ENCODE data around the gene VPREB1.
"Not testable (repeated sequence)": the region's sequence is repeated elsewhere in the genome, so short reads cannot be mapped to it uniquely, and the experiment has no call there.

VPREB1 gene

DNA sequence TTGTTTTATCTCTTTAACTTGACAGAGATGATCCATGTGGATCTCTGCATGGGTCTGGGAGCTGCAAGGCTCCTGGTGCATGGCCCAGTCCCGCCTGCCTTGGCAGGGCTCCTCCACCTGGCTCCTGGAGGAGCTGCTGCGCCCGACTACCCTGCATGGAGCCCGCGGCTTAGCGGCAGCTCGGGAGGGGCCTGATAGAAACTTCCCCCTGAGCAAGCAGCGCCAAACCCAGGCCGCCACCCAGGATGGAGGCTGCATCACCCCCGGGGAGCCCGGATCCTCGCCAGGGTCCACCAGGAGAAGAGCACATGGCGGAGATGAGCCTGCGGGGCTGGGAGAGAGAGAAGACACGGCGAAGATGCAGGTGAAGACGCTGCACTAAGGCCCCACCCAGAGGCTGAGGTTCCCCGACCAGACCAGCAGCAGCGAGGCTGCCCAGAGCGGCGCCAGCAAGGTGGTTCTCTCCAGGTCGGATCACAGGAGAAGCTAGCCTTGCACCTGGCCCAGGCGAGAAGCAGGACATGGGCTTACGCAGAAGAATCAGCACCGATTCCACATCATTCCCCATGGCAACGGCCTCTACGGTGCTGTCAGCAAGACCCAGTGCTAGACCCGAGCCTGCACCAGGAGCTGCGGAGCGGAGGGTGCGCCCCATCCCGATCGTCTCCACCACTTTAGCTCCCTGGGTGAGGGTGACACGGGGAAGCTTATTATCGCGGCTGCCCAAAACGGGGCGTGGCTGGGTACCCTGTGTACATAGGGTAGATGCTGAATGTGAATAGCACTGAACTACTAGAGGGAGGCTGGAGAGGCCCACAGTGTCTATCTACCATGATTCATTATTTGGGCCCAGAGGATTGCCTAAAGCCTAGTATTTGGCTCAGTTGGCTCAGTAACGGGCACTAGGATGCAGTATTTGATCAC lies 41.3 kb upstream of the VPREB1 start:
- Histone ChIP-seq H3K27me3 (peaks cover 43% of the 10 kb centered on the region), H3K36me3 (no peaks in the 10 kb centered on the region), H3K9me3 (no peaks in the 10 kb centered on the region), H3K4me1 (no peaks in the 10 kb centered on the region), H3K4me3 (ENCODE audit: low read depth, low read length) (no peak overlapping the region)
- TF ChIP-seq, protein P1, sequence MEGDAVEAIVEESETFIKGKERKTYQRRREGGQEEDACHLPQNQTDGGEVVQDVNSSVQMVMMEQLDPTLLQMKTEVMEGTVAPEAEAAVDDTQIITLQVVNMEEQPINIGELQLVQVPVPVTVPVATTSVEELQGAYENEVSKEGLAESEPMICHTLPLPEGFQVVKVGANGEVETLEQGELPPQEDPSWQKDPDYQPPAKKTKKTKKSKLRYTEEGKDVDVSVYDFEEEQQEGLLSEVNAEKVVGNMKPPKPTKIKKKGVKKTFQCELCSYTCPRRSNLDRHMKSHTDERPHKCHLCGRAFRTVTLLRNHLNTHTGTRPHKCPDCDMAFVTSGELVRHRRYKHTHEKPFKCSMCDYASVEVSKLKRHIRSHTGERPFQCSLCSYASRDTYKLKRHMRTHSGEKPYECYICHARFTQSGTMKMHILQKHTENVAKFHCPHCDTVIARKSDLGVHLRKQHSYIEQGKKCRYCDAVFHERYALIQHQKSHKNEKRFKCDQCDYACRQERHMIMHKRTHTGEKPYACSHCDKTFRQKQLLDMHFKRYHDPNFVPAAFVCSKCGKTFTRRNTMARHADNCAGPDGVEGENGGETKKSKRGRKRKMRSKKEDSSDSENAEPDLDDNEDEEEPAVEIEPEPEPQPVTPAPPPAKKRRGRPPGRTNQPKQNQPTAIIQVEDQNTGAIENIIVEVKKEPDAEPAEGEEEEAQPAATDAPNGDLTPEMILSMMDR (IDR thresholded peaks at IDR 0.05; ENCODE audit: low read depth, low read length), result no peak
- DNase-seq, result no peak

DNA sequence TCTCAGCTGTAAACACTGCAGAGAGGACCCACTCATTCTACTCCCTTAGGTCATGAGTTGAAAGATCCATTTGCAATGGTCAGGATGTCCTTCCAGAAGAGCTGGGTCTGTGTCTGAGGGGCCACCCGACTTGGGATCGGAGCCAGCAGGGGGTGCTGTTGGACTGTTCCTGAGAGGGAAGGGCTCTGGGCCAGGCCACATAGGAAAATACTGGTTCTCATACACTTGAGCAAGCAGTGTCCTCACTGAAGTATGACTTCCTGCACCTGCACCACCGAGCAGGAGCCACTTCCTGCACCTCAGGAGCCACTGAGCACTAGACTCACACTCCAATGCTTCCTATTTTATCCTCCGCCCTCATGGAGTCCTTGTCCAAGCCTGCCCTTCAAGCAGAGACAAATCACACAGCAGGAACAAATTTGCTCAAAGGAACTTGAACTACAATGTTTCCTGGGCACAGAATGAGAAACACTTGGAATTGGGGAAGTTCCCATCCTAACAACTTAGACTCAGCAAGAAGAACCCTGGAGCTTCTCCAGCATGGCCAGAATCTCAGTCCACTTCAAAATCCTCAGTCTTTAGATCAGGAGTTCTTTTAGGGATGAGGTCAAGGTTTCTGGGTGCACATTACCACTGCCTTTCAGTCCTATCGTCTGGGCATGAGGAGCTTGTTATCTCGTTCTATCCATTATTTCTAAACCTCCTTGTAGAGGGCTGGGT lies 36.6 kb upstream of the VPREB1 start:
- Histone ChIP-seq H3K4me3 (ENCODE audit: low read depth, low read length) (no peak overlapping the region), H3K9me3 (no peaks in the 10 kb centered on the region), H3K27me3 (peaks cover 52% of the 10 kb centered on the region), H3K4me1 (no peaks in the 10 kb centered on the region), H3K36me3 (no peaks in the 10 kb centered on the region)
- peak; percentile 82 for DNase-seq
- TF ChIP-seq, protein P1 (IDR thresholded peaks at IDR 0.05; ENCODE audit: low read depth, low read length), result peak; percentile 77

DNA sequence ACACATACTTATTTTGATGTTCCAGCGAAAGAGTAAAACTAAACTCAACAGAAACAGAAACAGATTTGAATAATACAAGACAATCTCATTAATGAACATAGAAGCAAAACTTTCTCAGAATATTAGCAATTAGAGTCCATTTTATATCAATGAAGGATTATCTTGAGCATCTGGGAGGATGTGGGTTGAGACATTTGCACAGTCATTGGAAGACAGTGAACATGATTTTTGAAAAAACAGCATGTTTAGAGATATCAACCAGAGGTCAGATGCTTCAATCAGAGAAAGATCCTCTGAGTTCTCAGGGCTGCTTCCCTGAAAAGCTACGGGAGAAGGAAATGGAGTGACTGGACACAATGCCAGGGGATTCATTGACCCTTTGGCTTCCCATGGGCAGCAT lies 35.9 kb upstream of the VPREB1 start:
- Histone ChIP-seq H3K9me3 (no peaks in the 10 kb centered on the region), H3K27me3 (peaks cover 52% of the 10 kb centered on the region), H3K4me1 (no peaks in the 10 kb centered on the region), H3K36me3 (no peaks in the 10 kb centered on the region), H3K4me3 (ENCODE audit: low read depth, low read length) (no peak overlapping the region)
- TF ChIP-seq, protein P1 (IDR thresholded peaks at IDR 0.05; ENCODE audit: low read depth, low read length), result no peak
- DNase-seq, result no peak

DNA sequence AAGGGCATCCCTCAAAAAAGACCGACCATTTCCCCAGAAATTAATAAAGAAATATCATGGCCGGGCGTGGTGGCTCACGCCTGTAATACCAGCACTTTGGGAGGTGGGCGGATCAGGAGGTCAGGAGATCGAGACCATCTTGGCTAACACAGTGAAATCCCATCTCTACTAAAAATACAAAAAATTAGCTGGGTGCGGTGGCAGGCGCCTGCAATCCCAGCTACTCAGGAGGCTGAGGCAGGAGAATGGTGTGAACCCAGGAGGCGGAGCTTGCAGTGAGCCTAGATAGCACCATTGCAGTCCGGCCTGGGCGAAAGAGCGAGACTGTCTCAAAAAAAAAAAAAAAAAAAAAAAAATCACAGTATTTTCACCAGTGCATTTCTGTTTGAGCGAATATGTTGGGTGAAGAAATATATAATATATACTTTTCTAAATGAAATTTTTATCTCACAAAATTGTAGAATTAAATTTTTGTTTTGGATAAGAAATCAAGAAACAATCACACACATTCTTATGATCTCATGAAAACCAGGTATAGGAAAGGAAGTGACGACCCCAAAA lies 35.4 kb upstream of the VPREB1 start:
- not testable (repeated sequence) for DNase-seq; H3K36me3 ChIP-seq; H3K4me1 ChIP-seq; H3K4me3 ChIP-seq (ENCODE audit: low read depth, low read length); H3K9me3 ChIP-seq
- H3K27me3 ChIP-seq, result peaks cover 53% of the 10 kb centered on the region

DNA sequence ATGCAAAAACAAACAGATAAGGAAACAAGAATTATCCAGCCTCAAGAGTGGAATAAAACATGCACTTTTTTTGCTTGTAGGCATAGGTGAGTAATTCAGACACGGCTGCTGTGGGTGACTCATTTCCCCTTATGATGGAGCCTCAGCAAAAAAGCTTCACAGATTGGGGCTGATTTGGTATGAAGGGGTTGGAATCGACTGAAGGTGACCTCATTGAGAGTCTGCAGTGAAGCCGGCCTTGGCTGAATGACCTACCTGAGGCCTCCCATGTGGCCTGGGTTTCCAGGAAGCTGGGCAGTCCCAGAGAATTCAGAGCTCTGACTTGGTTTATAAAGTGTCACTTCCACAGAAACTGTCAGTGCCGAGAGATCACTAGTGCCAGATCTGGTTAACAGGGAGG lies 34.2 kb upstream of the VPREB1 start:
- H3K4me1 ChIP-seq, result no peaks in the 10 kb centered on the region
- DNase-seq, result no peak
- no peak overlapping the region for H3K4me3 ChIP-seq (ENCODE audit: low read depth, low read length)
- TF ChIP-seq, protein P1 (IDR thresholded peaks at IDR 0.05; ENCODE audit: low read depth, low read length), result no peak
- no peaks in the 10 kb centered on the region for H3K36me3 ChIP-seq
- H3K27me3 ChIP-seq, result peaks cover 47% of the 10 kb centered on the region
- no peaks in the 10 kb centered on the region for H3K9me3 ChIP-seq

DNA sequence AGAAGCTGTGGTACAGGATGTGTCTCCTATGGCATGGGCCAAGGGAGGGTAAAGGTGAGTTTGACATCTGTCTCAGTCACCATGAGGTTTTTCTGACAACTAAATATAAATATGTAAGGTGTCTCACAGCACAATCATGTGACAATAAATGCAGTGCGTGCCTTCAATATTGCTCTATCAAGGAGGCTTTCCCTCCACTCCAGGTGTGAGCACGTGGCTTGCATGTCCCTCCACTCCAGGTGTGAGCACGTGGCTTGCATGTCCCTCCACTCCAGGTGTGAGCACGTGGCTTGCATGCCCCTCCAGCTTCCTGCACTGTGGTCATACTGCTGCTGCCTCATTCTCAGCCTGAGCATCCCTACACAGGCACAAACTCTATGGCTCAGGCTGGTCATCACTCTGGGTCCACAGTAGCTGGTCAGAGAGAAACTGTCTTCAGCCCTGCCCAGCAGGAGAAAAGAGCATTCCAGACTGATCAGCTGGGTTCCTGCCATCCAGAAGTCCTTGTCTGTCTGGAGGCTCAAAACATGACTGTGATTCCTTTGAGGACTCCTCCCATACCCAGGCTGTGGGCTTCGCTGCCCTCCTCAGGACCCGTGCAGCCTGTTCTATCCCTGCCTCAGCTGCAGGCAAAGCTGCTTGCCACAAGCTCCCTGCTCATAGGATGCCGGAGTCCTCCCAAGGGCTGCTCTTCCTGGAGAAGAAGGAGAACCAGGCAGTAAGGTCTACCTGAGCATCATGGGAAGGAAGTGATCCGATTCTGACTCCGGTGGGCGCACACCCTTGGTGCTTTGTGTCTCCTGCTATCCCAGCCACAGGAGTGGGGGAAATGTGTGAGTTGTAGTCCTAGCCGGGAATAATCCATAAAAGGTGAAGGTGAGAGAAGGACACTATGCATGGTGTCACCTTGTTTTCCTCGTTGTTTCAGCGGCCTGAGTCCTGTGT lies 33.4 kb upstream of the VPREB1 start:
- TF ChIP-seq, protein P1 (IDR thresholded peaks at IDR 0.05; ENCODE audit: low read depth, low read length), result no peak
- no peaks in the 10 kb centered on the region for H3K36me3 ChIP-seq
- H3K27me3 ChIP-seq, result peaks cover 39% of the 10 kb centered on the region
- H3K4me1 ChIP-seq, result no peaks in the 10 kb centered on the region
- no peak overlapping the region for H3K4me3 ChIP-seq (ENCODE audit: low read depth, low read length)
- DNase-seq, result no peak
- H3K9me3 ChIP-seq, result no peaks in the 10 kb centered on the region

Data from BE2C (cell line).